LNCaP clone FGC (cell line): ENCODE measurements around the gene VPS50.
"Not testable (repeated sequence)": the region's sequence is repeated elsewhere in the genome, so short reads cannot be mapped to it uniquely, and the experiment has no call there.

ENCODE experiments used
- DNase-seq: peaks from one replicate; pipeline ENCODE4 v3.0.0-alpha.2; 2011; ENCODE audit warnings: low read depth
- H3K4me3 ChIP-seq: 2 replicates; pipeline ENCODE4 v1.5.1; 2011; ENCODE audit warnings: mild to moderate bottlenecking, low read depth, low read length, control low read depth
- TF ChIP-seq, protein P1 (sequence below): IDR thresholded peaks from 2 replicates; pipeline ENCODE4 v1.5.1; 2012; ENCODE audit warnings: mild to moderate bottlenecking; ENCODE audit not compliant: control insufficient read depth, insufficient read depth; ENCODE audit errors: extremely low read depth

Gene VPS50

DNA sequence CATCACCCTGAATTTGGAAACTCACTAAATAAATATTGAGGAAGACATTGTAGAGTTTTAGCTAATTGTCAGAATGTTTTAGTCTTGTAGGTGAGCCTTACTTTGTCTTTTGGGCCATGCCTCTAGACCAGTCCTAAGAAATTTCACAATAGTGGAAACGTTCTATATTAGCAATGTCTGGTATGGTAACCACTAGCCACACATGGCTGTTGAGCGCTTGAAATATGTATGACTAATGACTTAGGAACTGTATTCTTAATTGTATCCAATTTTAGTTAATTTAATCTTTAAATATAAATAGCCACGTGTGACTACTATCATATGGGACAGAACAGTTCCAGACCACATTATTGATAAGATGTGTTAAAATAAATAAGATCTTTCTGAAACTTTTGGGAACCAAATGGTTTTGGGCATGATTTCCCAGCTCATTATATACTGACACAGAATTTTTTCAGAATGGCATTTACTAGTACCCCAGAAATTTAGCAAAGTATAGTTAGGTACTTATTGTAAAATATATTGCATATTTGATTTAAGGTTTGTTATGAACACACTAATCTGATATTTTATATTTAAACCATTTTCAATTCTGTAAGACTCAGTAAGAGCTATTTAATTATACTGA lies 95.0 kb downstream of the VPS50 start:
- TF ChIP-seq, protein P1, sequence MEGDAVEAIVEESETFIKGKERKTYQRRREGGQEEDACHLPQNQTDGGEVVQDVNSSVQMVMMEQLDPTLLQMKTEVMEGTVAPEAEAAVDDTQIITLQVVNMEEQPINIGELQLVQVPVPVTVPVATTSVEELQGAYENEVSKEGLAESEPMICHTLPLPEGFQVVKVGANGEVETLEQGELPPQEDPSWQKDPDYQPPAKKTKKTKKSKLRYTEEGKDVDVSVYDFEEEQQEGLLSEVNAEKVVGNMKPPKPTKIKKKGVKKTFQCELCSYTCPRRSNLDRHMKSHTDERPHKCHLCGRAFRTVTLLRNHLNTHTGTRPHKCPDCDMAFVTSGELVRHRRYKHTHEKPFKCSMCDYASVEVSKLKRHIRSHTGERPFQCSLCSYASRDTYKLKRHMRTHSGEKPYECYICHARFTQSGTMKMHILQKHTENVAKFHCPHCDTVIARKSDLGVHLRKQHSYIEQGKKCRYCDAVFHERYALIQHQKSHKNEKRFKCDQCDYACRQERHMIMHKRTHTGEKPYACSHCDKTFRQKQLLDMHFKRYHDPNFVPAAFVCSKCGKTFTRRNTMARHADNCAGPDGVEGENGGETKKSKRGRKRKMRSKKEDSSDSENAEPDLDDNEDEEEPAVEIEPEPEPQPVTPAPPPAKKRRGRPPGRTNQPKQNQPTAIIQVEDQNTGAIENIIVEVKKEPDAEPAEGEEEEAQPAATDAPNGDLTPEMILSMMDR: no peak
- no peak overlapping the region for H3K4me3 ChIP-seq
- DNase-seq: no peak

- no peak overlapping the region for H3K4me3 ChIP-seq
- TF ChIP-seq, protein P1: no peak
- DNase-seq: no peak
These were observed 99.5 kb downstream of the VPS50 start for GRCh38 chr7:93331706-93332105.

DNA sequence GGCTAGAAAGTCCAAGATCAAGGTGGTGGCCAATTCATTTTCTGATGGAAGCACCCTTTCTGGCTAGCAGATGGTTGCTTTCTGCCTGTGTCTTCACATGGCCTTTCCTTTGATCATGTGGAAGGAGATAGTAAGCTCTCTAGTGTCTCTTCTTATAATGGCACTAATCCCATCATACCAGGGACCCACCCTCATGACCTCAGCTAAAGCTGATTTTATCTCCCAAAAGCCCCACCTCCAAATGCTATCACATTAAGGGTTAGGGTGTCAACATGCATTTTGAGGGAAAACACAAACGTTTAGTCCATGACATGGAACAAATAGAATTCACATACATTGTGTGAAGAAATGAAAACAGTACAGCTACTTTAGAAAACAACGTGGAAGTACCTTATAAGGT lies 100.0 kb downstream of the VPS50 start:
- TF ChIP-seq, protein P1: no peak
- DNase-seq: no peak

GRCh38 chr7:93337052-93337451 lies 104.9 kb downstream of the VPS50 start:
- TF ChIP-seq, protein P1: no peak
- H3K4me3 ChIP-seq: no peak overlapping the region
- DNase-seq: no peak

More for the DNA sequence above, 100.0 kb downstream of the VPS50 start:
- H3K4me3 ChIP-seq: no peak overlapping the region

- DNase-seq, H3K4me3 ChIP-seq: not testable (repeated sequence)
These were observed 110.0 kb downstream of the VPS50 start for GRCh38 chr7:93342178-93342577.

GRCh38 chr7:93350338-93350737 lies 118.2 kb downstream of the VPS50 start:
- H3K4me3 ChIP-seq: no peak overlapping the region
- DNase-seq: no peak
- TF ChIP-seq, protein P1: no peak

- no peak overlapping the region for H3K4me3 ChIP-seq
- TF ChIP-seq, protein P1: no peak
- no peak for DNase-seq
These were observed 120.7 kb downstream of the VPS50 start for GRCh38 chr7:93352881-93353280.

- TF ChIP-seq, protein P1: no peak
- no peak for DNase-seq
- H3K4me3 ChIP-seq: no peak overlapping the region
These were observed 122.6 kb downstream of the VPS50 start for GRCh38 chr7:93354815-93355214.
